Measurements from ENCODE around the gene COMTD1.

GRCh38 chr10:75208181-75208580, 27.6 kb downstream of the COMTD1 start:
- no peak for TF ChIP-seq CTCF (conservative IDR thresholded peaks at IDR 0.05 in 1 of 2, IDR thresholded peaks at IDR 0.05 in 1 of 2; ENCODE audit: extremely low read depth in 1 of 2, insufficient read depth in 1 of 2, low read depth in 1 of 2, low read length in 2 of 2)
- TF ChIP-seq EZH2 (IDR thresholded peaks at IDR 0.05; ENCODE audit: borderline replicate concordance, low read length), result no peak

Data from mammary epithelial cell (primary cell).